GM21825 (cell line): ENCODE data around the gene FEM1C.
"Not testable (repeated sequence)": the region's sequence is repeated elsewhere in the genome, so short reads cannot be mapped to it uniquely, and the experiment has no call there.

Experiments used
- ATAC-seq: cut with Tn5 transposase; IDR thresholded peaks from one replicate; pipeline ENCODE4 v1.9.1; 2021; ENCODE audit warnings: mild to moderate bottlenecking, moderate library complexity; ENCODE audit not compliant: unreplicated experiment

FEM1C gene

GRCh38 chr5:115479166-115479873 is 65.3 kb downstream of the FEM1C start:
- not testable (repeated sequence) for ATAC-seq

GRCh38 chr5:115478281-115478680 is 66.3 kb downstream of the FEM1C start:
- ATAC-seq = no peak

- ATAC-seq = no peak
These were observed 67.0 kb downstream of the FEM1C start for GRCh38 chr5:115477581-115477980.

DNA sequence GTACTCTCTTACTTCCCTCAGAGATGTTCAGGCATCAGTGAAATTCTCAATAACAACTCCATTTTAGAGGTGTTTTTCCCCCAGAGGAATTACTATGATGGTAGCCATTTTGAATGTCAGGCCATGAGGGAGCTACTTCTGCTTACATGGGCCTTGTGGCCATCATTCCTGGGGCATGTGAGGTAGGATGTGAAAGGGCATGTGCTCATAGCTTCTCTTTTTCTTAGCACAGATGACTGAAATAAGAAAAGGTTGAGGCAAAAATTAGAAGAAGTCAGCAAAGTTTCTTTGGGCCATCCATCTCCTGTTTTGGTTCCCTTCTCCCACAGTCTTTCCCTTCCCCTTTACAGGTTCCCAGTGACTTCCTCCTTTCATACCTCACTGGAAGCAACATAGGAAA is 68.8 kb downstream of the FEM1C start:
- ATAC-seq = no peak

GRCh38 chr5:115472271-115473025 is 72.1 kb downstream of the FEM1C start:
- ATAC-seq = no peak

GRCh38 chr5:115471345-115472063 is 73.1 kb downstream of the FEM1C start:
- no peak for ATAC-seq

DNA sequence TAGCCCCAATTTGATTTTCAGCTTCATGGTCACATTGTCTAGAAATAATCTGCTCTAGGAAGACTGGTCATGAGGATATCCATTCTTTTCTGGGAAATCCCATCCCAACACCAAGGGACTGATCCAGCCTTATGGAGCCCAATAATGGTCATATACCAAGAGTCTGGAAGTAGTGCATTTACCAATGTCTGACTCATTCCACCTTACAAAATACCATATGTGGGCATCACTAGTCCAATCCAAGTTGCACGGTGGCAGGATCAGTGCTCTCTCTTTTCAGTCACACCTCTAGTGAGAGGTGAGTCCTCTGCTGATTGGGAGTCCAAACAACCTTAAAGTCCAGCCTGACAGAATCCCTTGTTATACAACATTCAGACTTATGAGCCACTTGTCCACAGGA is 73.7 kb downstream of the FEM1C start:
- no peak for ATAC-seq
